PC-3 (cell line): ENCODE data around the gene ZNHIT6. TPM values are rescaled to one million over a fixed set of nuclear protein-coding genes. Genes with fewer than 3 reads are reported as not detected.

Experiments
- ATAC-seq: fragments of 200-7000 bp; cut with Tn5 transposase; 2 replicates; pipeline ENCODE4 v1.9.1; 2020; ENCODE audit warnings: mild to moderate bottlenecking, moderate library complexity
- BruUV-seq: library from RNA; stranded (reverse); fragments of 400-500 nt; replicated peaks from 2 replicates; lab custom pipeline; 2021; lab: Mats Ljungman, UMichigan
- CTCF ChIA-PET: fragments of 300-600 bp; sonication (Branson Sonifier 250); formaldehyde crosslinking; loops from one replicate; lab custom pipeline; 2022; ENCODE audit warnings: antibody characterized with exemption; lab: Charles Lee
- POLR2A ChIA-PET: fragments of 300-600 bp; sonication (Branson Sonifier 250); formaldehyde crosslinking; loops from one replicate; lab custom pipeline; 2022; ENCODE audit warnings: antibody characterized with exemption; ENCODE audit not compliant: unreplicated experiment; lab: Charles Lee
- DNase-seq: peaks from one replicate; pipeline ENCODE4 v3.0.0-alpha.2; 2015
- H2AFZ ChIP-seq: fragments of 300-600 bp; sonication (generic); 2 replicates; pipeline ENCODE4 v1.6.0; 2016; ENCODE audit warnings: antibody characterized with exemption, low read length
- H3F3A ChIP-seq: fragments of 300-600 bp; sonication (generic); one replicate; pipeline ENCODE4 v1.6.0; 2017; ENCODE audit warnings: antibody characterized with exemption, low read length, control low read depth, mild to moderate bottlenecking; ENCODE audit not compliant: unreplicated experiment
- H3K27ac ChIP-seq: fragments of 300-600 bp; sonication (generic); 2 replicates; pipeline ENCODE4 v1.5.1; 2016; ENCODE audit warnings: mild to moderate bottlenecking, low read length
- H3K27me3 ChIP-seq: fragments of 300-600 bp; sonication (generic); 2 replicates; pipeline ENCODE4 v1.6.1; 2016; ENCODE audit warnings: low read length, mixed read lengths
- H3K36me3 ChIP-seq: fragments of 300-600 bp; sonication (generic); 2 replicates; pipeline ENCODE4 v1.6.1; 2016; ENCODE audit warnings: low read depth, mixed run types, low read length, mixed read lengths
- H3K4me1 ChIP-seq: fragments of 300-600 bp; sonication (generic); 2 replicates; pipeline ENCODE4 v1.5.1; 2016; ENCODE audit warnings: low read length; ENCODE audit not compliant: insufficient read depth
- H3K4me2 ChIP-seq: fragments of 300-600 bp; sonication (generic); 2 replicates; pipeline ENCODE4 v1.6.0; 2016; ENCODE audit warnings: low read length
- H3K4me3 ChIP-seq: fragments of 300-600 bp; sonication (generic); 2 replicates; pipeline ENCODE4 v1.5.1; 2016; ENCODE audit warnings: mild to moderate bottlenecking, low read length, mixed read lengths
- H3K79me2 ChIP-seq: fragments of 300-600 bp; sonication (generic); 2 replicates; pipeline ENCODE4 v1.6.1; 2017; ENCODE audit warnings: low read length, mixed read lengths
- H3K9ac ChIP-seq: fragments of 300-600 bp; sonication (generic); 2 replicates; pipeline ENCODE4 v1.6.0; 2016; ENCODE audit warnings: mild to moderate bottlenecking, low read length
- H3K9me2 ChIP-seq: fragments of 300-600 bp; sonication (generic); replicated peaks from 2 replicates; pipeline ENCODE4 v1.6.1; 2016; ENCODE audit warnings: mixed run types, low read length, mixed read lengths
- H3K9me3 ChIP-seq: fragments of 300-600 bp; sonication (generic); 2 replicates; pipeline ENCODE4 v1.6.1; 2016; ENCODE audit warnings: low read length, mixed read lengths
- H4K20me1 ChIP-seq: fragments of 300-600 bp; sonication (generic); 2 replicates; pipeline ENCODE4 v1.6.1; 2016; ENCODE audit warnings: low read length, mixed read lengths
- CTCF ChIP-seq: fragments of 300-600 bp; sonication (generic); conservative IDR thresholded peaks from 2 replicates; pipeline ENCODE4 v1.5.1; 2017; ENCODE audit warnings: antibody characterized with exemption, low read depth, mild to moderate bottlenecking, low read length
- EZH2 ChIP-seq: fragments of 300-600 bp; sonication (generic); IDR thresholded peaks from one replicate; pipeline ENCODE4 v1.6.1; 2017; ENCODE audit warnings: antibody characterized with exemption, mild to moderate bottlenecking, low read length; ENCODE audit not compliant: unreplicated experiment
- EZH2phosphoT487 ChIP-seq: fragments of 300-600 bp; sonication (generic); IDR thresholded peaks from 2 replicates; pipeline ENCODE4 v1.6.1; 2018; ENCODE audit warnings: mild to moderate bottlenecking, antibody characterized with exemption, low read length, borderline replicate concordance
- intact Hi-C: fragments of 100-400 bp; cut with micrococcal nuclease; formaldehyde crosslinking; loops from 2 replicates; pipeline ENCODE4 v1.9.0; 2023
- total RNA-seq: library from RNA; depleted of rRNA; stranded (reverse); fragments of >200 nt; gene quantifications from 2 replicates; pipeline ENCODE4 v1.2.3, GENCODE V29; 2014

The ZNHIT6 gene
- total RNA-seq, 1 experiment from 2014 or later = 18.3 TPM

GRCh38 chr1:85663382-85663781 is 44.9 kb downstream of the ZNHIT6 start:
- H3K4me3 ChIP-seq = no peak overlapping the region
- no peak overlapping the region for H3K27ac ChIP-seq
- H3K9me2 ChIP-seq = no peaks in the 10 kb centered on the region
- intact Hi-C loops = no loop called here
- ChIA-PET POLR2A (interaction anchor here (0.6 kb wide), 1 partner anchor 40 kb away, joined by 3 read pairs; no protein-coding TSS in a partner anchor), CTCF (no interaction called here)
- peaks cover 13% of the 10 kb centered on the region for H3K36me3 ChIP-seq
- no peak overlapping the region for H3K4me2 ChIP-seq
- no peaks in the 10 kb centered on the region for H4K20me1 ChIP-seq
- no peak overlapping the region for H3K9ac ChIP-seq
- peaks cover 25% of the 10 kb centered on the region for H3K4me1 ChIP-seq
- no peaks in the 10 kb centered on the region for H3K9me3 ChIP-seq
- BruUV-seq = no TSS peak
- TF ChIP-seq CTCF = no peak
- TF ChIP-seq EZH2phosphoT487 = no peak
- TF ChIP-seq EZH2 = no peak
- DNase-seq (no peak), ATAC-seq (peak; percentile 21)
- H2AFZ ChIP-seq = no peak overlapping the region
- no peaks in the 10 kb centered on the region for H3K27me3 ChIP-seq
- H3K79me2 ChIP-seq = no peaks in the 10 kb centered on the region
- H3F3A ChIP-seq = no peaks in the 10 kb centered on the region

GRCh38 chr1:85661767-85662166 is 46.5 kb downstream of the ZNHIT6 start:
- ChIA-PET CTCF (interaction anchor here (0.7 kb wide), 1 partner anchor 345 kb away, joined by 4 read pairs; no protein-coding TSS in a partner anchor), POLR2A (no interaction called here)
- no TSS peak for BruUV-seq
- Histone ChIP-seq H3K4me2 (no peak overlapping the region), H3K79me2 (no peaks in the 10 kb centered on the region), H2AFZ (no peak overlapping the region), H3F3A (peaks cover 4% of the 10 kb centered on the region), H3K27ac (no peak overlapping the region), H4K20me1 (no peaks in the 10 kb centered on the region), H3K9ac (no peak overlapping the region), H3K9me2 (no peaks in the 10 kb centered on the region), H3K36me3 (peaks cover 2% of the 10 kb centered on the region), H3K4me3 (no peak overlapping the region), H3K27me3 (no peaks in the 10 kb centered on the region), H3K4me1 (peaks cover 34% of the 10 kb centered on the region), H3K9me3 (no peaks in the 10 kb centered on the region)
- ATAC-seq = no peak
- no peak for DNase-seq
- intact Hi-C loops = no loop called here
- no peak for TF ChIP-seq EZH2
- TF ChIP-seq CTCF = no peak; the same call in 1 of the 2 replicates
- no peak for TF ChIP-seq EZH2phosphoT487

- ChIA-PET CTCF (no interaction called here), POLR2A (no interaction called here)
- H3K4me1 ChIP-seq = peaks cover 40% of the 10 kb centered on the region
- intact Hi-C loops = no loop called here
- TF ChIP-seq EZH2phosphoT487 = no peak
- no peak for TF ChIP-seq CTCF
- TF ChIP-seq EZH2 = no peak
- no peaks in the 10 kb centered on the region for H3K27me3 ChIP-seq
- no peaks in the 10 kb centered on the region for H4K20me1 ChIP-seq
- H3K4me2 ChIP-seq = no peak overlapping the region
- H3K4me3 ChIP-seq = no peak overlapping the region
- DNase-seq (no peak), ATAC-seq (no peak)
- H3K9me3 ChIP-seq = no peaks in the 10 kb centered on the region
- no TSS peak for BruUV-seq
- no peak overlapping the region for H3K9ac ChIP-seq
- H3K36me3 ChIP-seq = no peaks in the 10 kb centered on the region; the same call in none of the 2 replicates
- H2AFZ ChIP-seq = no peak overlapping the region
- H3K9me2 ChIP-seq = no peaks in the 10 kb centered on the region
- H3K27ac ChIP-seq = no peak overlapping the region
- H3F3A ChIP-seq = peaks cover 4% of the 10 kb centered on the region
- H3K79me2 ChIP-seq = peaks cover 5% of the 10 kb centered on the region
Observed at GRCh38 chr1:85660541-85660940, 47.7 kb downstream of the ZNHIT6 start.
